Neural cell (in vitro differentiated cells): ENCODE results near the gene RAPGEF5.

Experiments
- CTCF ChIP-seq: fragments of 450-650 bp; IDR thresholded peaks from 2 replicates; pipeline ENCODE4 v1.5.1; 2014; ENCODE audit warnings: antibody characterized with exemption, mild to moderate bottlenecking, moderate library complexity; ENCODE audit not compliant: poor library complexity, severe bottlenecking
- EP300 ChIP-seq: fragments of 450-650 bp; conservative IDR thresholded peaks from 2 replicates; pipeline ENCODE4 v1.6.1; 2014; ENCODE audit warnings: antibody characterized with exemption, mild to moderate bottlenecking, moderate library complexity; ENCODE audit not compliant: poor library complexity, severe bottlenecking
- POLR2AphosphoS5 ChIP-seq: IDR thresholded peaks from 2 replicates; pipeline ENCODE4 v1.6.1; 2012
- TAF1 ChIP-seq: IDR thresholded peaks from 2 replicates; pipeline ENCODE4 v1.6.1; 2012; ENCODE audit warnings: low read depth

- TF ChIP-seq CTCF (no peak), POLR2AphosphoS5 (no peak), EP300 (no peak), TAF1 (no peak)
Measured at GRCh38 chr7:22390516-22390915, 33.6 kb upstream of the RAPGEF5 start.
